Measurements from ENCODE around the gene TEX14.

DNA sequence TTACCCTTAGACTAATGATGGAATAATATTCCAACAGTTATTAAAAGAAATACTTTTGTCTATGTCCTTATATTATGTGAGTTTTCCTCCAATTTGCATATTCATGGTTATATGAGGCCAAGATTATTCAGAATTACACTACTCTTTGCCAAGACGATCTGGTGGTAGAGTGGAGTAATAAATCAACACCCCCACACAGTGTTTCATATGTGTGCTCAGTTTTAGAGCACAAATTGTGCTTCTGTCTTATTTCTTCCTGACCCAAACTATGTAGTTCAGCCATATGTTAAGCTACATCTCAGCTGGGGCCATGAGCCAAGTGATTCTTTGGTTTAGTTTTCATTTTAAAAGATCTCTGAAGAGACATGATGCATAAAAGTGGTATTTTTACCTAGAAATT, 37.0 kb upstream of the TEX14 start:
- TF ChIP-seq, protein P1, sequence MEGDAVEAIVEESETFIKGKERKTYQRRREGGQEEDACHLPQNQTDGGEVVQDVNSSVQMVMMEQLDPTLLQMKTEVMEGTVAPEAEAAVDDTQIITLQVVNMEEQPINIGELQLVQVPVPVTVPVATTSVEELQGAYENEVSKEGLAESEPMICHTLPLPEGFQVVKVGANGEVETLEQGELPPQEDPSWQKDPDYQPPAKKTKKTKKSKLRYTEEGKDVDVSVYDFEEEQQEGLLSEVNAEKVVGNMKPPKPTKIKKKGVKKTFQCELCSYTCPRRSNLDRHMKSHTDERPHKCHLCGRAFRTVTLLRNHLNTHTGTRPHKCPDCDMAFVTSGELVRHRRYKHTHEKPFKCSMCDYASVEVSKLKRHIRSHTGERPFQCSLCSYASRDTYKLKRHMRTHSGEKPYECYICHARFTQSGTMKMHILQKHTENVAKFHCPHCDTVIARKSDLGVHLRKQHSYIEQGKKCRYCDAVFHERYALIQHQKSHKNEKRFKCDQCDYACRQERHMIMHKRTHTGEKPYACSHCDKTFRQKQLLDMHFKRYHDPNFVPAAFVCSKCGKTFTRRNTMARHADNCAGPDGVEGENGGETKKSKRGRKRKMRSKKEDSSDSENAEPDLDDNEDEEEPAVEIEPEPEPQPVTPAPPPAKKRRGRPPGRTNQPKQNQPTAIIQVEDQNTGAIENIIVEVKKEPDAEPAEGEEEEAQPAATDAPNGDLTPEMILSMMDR (IDR thresholded peaks at IDR 0.05): no peak
- no peak for TF ChIP-seq POLR2A (IDR thresholded peaks at IDR 0.05)
